GM12874 (cell line): ENCODE measurements around the gene FRAT2.

ENCODE experiments used
- CTCF ChIP-seq: IDR thresholded peaks from 2 replicates; pipeline ENCODE4 v1.5.1; 2011; ENCODE audit warnings: low read depth, mild to moderate bottlenecking, control low read depth, low read length, moderate library complexity; ENCODE audit not compliant: insufficient read depth

FRAT2 gene

GRCh38 chr10:97321032-97321803, 13.3 kb downstream of the FRAT2 start:
- TF ChIP-seq CTCF = no peak

GRCh38 chr10:97320480-97321031, 14.0 kb downstream of the FRAT2 start:
- TF ChIP-seq CTCF = no peak

DNA sequence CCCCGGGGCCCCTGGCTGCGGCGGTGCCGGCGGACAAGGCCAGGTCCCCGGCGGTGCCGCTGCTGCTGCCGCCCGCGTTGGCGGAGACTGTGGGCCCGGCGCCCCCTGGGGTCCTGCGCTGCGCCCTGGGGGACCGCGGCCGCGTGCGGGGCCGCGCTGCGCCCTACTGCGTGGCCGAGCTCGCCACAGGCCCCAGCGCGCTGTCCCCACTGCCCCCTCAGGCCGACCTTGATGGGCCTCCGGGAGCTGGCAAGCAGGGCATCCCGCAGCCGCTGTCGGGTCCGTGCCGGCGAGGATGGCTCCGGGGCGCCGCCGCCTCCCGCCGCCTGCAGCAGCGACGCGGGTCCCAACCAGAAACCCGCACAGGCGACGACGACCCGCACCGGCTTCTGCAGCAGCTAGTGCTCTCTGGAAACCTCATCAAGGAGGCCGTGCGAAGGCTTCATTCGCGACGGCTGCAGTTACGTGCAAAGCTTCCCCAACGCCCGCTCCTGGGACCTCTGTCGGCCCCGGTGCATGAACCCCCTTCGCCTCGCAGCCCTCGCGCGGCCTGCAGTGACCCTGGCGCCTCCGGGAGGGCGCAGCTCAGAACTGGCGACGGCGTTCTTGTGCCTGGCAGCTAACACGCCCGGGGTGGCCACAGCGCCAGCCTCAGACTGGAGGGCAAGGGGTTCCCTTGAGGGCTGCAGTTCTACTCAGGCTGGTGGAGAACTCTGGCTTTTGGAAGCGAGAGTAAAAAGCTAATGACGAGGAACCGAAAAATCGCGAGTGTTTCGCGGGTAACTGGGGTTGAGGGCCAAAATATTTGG, 14.7 kb downstream of the FRAT2 start:
- TF ChIP-seq CTCF = no peak

- TF ChIP-seq CTCF = no peak
These were observed 15.5 kb downstream of the FRAT2 start, which contains the start of gene FRAT1 for GRCh38 chr10:97318772-97319651. Gene FRAT1 (plus strand): TSS chr10:97319271. CDS start chr10:97319454, 183 bp downstream.

- TF ChIP-seq CTCF = no peak
These were observed 19.9 kb downstream of the FRAT2 start for GRCh38 chr10:97314671-97315070.

GRCh38 chr10:97312897-97313296, 21.6 kb downstream of the FRAT2 start:
- no peak for TF ChIP-seq CTCF
